ENCODE results near the gene MARCHF7. TPM values are rescaled to one million over a fixed set of nuclear protein-coding genes. Genes with fewer than 3 reads are reported as not detected.
"Not testable (repeated sequence)": the region's sequence is repeated elsewhere in the genome, so short reads cannot be mapped to it uniquely, and the experiment has no call there.

Gene MARCHF7
- polyA plus RNA-seq, 1 experiment: 76.1 TPM

- DNase-seq (ENCODE audit: low read depth, low spot score): no peak
- peak overlapping the region; percentile 96 for H3K27ac ChIP-seq (ENCODE audit: low read depth, low read length)
- H3K4me3 ChIP-seq (ENCODE audit: low read depth, low read length): peak overlapping the region; percentile 98
- POLR2A ChIA-PET: interaction anchor here (0.7 to 2.4 kb wide), 4 partner anchors 11 to 644 kb away, joined by 3 to 46 read pairs (median 4); partner anchors contain the start of genes BAZ2B and WDSUB1
- CTCF ChIA-PET: interaction anchor here (0.6 to 0.9 kb wide), 2 partner anchors 36 to 93 kb away, joined by 3 read pairs; no protein-coding TSS in a partner anchor
- TF ChIP-seq CTCF (IDR thresholded peaks at IDR 0.05; ENCODE audit: low read depth, low read length): no peak
- peaks cover 4% of the 10 kb centered on the region; the same call in 1 of the 2 replicates for H3K9me3 ChIP-seq (ENCODE audit: control insufficient read depth, insufficient read depth, low read length)
- H3K27me3 ChIP-seq (ENCODE audit: control insufficient read depth, insufficient read depth, low read length): no peaks in the 10 kb centered on the region
Observed at GRCh38 chr2:159712929-159713420, 669 bp downstream of the MARCHF7 start.

GRCh38 chr2:159713631-159714246 lies 1.4 kb downstream of the MARCHF7 start:
- TF ChIP-seq CTCF (IDR thresholded peaks at IDR 0.05; ENCODE audit: low read depth, low read length): no peak
- Histone ChIP-seq H3K27me3 (ENCODE audit: control insufficient read depth, insufficient read depth, low read length) (no peaks in the 10 kb centered on the region), H3K27ac (ENCODE audit: low read depth, low read length) (no peak overlapping the region), H3K9me3 (ENCODE audit: control insufficient read depth, insufficient read depth, low read length) (peaks cover 4% of the 10 kb centered on the region; the same call in 1 of the 2 replicates), H3K4me3 (ENCODE audit: low read depth, low read length) (peak overlapping the region; percentile 98)
- CTCF ChIA-PET: interaction anchor here (1.1 to 1.3 kb wide), 3 partner anchors 94 to 595 kb away, joined by 3 to 4 read pairs (median 3); no protein-coding TSS in a partner anchor
- DNase-seq (ENCODE audit: low read depth, low spot score): no peak
- POLR2A ChIA-PET: interaction anchor here (0.7 to 2.4 kb wide), 3 partner anchors 30 to 98 kb away, joined by 3 to 46 read pairs (median 11); partner anchors contain the start of gene BAZ2B

- Histone ChIP-seq H3K27ac (ENCODE audit: low read depth, low read length) (peak overlapping the region; percentile 80), H3K4me3 (ENCODE audit: low read depth, low read length) (peak overlapping the region; percentile 98), H3K27me3 (ENCODE audit: control insufficient read depth, insufficient read depth, low read length) (no peaks in the 10 kb centered on the region), H3K9me3 (ENCODE audit: control insufficient read depth, insufficient read depth, low read length) (peaks cover 4% of the 10 kb centered on the region; the same call in 1 of the 2 replicates)
- no peak for DNase-seq (ENCODE audit: low read depth, low spot score)
- CTCF ChIA-PET: interaction anchor here (1.0 to 1.3 kb wide), 4 partner anchors 16 to 595 kb away, joined by 3 to 4 read pairs (median 3); no protein-coding TSS in a partner anchor
- POLR2A ChIA-PET: interaction anchor here (0.7 to 1.4 kb wide), 2 partner anchors 29 to 99 kb away, joined by 3 to 11 read pairs; partner anchors contain the start of gene BAZ2B
- no peak for TF ChIP-seq CTCF (IDR thresholded peaks at IDR 0.05; ENCODE audit: low read depth, low read length)
Observed at GRCh38 chr2:159714247-159714930, 2.1 kb downstream of the MARCHF7 start.

GRCh38 chr2:159715451-159715850 lies 3.1 kb downstream of the MARCHF7 start:
- Histone ChIP-seq H3K9me3 (ENCODE audit: control insufficient read depth, insufficient read depth, low read length) (peaks cover 4% of the 10 kb centered on the region; the same call in 1 of the 2 replicates), H3K4me3 (ENCODE audit: low read depth, low read length) (no peak overlapping the region), H3K27ac (ENCODE audit: low read depth, low read length) (no peak overlapping the region), H3K27me3 (ENCODE audit: control insufficient read depth, insufficient read depth, low read length) (no peaks in the 10 kb centered on the region)
- TF ChIP-seq CTCF (IDR thresholded peaks at IDR 0.05; ENCODE audit: low read depth, low read length): no peak
- ChIA-PET CTCF (interaction anchor here (1.0 kb wide), 1 partner anchor 15 kb away, joined by 3 read pairs; no protein-coding TSS in a partner anchor), POLR2A (interaction anchor here (0.7 to 1.4 kb wide), 2 partner anchors 98 to 100 kb away, joined by 5 to 11 read pairs; partner anchors contain the start of gene BAZ2B)
- no peak for DNase-seq (ENCODE audit: low read depth, low spot score)

GRCh38 chr2:159716409-159716808 lies 4.1 kb downstream of the MARCHF7 start:
- DNase-seq (ENCODE audit: low read depth, low spot score); CTCF ChIA-PET; H3K4me3 ChIP-seq (ENCODE audit: low read depth, low read length); H3K27ac ChIP-seq (ENCODE audit: low read depth, low read length); POLR2A ChIA-PET; H3K27me3 ChIP-seq (ENCODE audit: control insufficient read depth, insufficient read depth, low read length); H3K9me3 ChIP-seq (ENCODE audit: control insufficient read depth, insufficient read depth, low read length): not testable (repeated sequence)

Data from AG04450 (cell line).